Eye (tissue), 1 donor: Measurements from ENCODE around the gene COL12A1.

Experiments used
- DNase-seq: peaks from one replicate; pipeline ENCODE4 v3.0.0-alpha.2; 2015

COL12A1 gene

DNA sequence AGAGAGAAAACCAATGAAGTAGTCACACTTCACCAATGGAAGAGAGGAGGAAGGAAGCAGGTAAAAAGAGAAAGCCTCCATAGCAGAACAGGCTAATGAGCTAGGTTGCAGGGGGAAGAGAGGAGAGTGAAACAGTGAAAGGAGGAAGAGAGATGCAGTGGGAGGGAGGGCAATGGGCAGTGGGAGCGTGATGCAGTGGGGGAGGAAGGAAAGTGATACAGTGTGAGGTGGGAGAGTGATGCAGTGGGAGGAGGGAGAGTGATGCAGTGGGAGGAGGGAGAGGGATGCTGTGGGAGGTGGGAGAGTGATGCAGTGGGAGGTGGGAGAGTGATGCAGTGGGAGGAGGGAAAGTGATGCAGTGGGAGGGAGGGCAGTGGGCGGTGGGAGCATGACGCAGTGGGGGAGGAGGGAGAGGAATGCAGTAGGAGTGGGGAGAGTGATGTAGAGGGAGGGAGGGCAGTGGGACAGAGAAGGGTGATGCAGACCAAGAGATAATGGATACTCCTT lies 29.7 kb downstream of the COL12A1 start:
- DNase-seq, result no peak

DNA sequence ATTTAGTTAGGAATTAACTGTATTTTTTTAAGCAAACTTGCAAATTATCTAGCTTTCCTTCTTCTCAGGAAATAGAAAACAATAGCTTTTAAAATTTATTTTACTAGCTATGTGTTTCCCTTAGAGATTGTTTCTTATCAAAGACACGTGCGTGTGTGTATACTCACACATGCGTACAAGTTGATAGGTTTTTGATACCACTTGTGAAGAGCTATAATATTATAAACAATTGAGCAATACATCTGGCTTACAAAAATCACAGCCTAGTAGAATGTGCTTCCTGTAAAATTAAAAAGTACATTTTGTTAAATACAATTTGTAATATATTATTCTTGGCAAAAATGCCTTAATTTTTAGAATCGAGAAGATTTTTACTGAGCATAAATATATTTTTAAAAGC lies 33.9 kb downstream of the COL12A1 start:
- DNase-seq, result no peak

DNA sequence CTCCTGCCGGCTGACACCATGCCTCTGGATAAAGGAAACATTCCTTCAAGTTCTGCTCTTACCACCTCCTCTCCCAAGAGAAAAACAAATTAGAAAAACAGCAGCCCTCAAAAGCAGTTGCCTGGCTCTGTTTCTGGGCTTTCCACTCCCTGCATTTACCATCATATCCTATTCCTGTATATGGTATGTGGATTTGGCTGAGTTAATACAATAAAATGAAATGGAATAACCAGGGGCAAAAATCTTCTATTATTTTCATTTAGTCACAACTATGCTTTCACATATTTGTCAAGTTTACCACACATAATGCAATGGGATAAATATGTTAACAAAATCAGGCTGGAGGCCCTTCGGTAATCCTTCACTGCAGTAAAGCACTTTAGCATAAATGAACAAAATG lies 34.3 kb downstream of the COL12A1 start:
- peak; percentile 29 for DNase-seq

DNA sequence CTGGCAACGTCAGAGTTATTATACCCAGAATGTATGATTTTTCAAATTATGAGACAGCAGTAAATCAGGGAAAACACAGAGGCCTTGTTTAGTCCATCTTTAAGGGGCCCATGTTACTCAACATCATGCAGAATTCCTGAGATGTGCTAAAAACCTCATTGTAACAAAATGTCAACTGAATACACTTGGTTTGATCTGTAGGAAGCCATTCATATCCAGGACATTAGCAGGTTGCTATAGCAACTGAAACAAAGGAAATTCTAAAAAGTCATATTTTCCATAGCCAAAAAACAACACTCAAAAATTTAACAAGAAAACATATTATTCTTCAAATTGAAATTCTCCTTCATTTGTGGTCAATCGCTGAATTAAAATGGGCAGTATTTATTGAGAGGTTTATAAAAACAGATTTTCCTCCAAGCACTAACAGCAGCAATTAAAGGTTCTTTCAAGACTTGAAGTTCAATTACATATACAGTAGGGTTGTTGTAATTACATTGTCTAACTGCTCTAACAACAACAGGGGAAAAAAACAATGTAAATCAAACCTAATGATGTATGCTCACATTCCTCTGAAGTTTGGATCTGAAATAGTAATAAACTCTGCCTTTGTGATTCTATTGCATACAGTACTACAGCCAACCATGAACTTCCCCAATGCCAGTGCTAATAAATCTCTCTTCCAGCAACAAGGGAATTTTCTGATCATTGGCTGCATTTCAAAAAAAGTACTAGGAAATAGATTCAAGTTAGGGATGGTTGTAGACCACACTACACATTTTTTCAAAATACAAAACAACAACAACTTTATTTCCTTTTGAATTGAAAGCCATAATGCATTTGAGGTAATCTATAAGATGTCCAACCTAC lies 34.9 kb downstream of the COL12A1 start:
- DNase-seq, result peak; percentile 17

DNA sequence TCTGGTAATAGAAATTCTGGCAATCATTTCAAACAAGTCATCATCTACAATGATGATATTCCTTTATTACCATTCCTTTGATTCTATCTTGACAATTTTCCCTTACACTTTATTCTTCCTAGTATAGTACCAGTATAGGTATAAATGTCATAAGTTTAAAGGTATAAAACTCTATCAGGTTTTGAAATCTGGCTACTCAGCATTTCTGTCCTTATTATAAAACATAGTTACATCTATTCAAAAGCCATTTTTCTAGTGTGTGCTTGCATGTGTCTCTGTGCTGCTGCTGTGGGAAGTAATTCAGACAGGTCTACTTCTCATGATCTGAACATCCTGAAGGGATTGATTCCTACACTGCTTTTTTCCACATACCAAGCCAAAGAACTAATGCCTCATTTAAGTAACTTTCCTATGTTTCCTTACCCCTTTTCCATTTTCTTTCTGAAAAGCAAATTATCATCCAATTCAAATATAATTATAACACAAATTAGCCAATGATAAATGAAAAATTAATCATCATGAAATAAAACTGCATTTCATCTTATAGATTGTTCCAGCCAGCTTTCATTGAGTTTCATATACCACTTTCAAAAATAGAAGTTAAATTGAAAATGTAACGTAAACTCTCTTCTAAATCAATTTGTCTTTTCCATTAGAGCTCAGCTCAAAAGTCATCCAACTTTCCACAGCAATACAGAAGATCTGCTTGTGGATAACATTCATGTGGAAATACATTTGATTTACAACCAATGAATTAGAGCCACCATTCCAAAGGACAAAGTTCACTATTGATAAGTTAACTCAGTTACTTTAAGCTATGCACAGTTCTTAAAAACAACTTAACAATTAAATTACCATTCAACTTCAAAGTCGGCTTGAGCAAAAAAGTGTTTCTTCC lies 35.9 kb downstream of the COL12A1 start:
- no peak for DNase-seq

DNA sequence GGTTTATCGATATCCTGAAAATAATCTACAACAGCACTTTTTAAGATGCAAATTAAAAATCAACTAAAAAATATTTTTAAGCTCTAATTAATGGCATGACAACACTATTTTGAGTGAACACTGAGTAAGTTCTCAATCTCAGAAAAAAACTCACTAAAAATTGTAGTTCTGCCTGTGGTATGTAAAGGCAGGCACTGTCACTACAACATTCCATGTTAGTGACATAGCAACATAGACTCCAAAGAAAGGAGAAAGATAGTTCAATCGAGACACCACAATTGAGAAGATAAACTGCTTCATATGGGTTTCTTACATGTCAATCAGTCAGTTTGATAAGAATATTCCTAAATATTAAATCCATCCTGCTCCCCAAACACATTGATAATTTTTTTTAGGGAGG lies 38.0 kb downstream of the COL12A1 start:
- no peak for DNase-seq

DNA sequence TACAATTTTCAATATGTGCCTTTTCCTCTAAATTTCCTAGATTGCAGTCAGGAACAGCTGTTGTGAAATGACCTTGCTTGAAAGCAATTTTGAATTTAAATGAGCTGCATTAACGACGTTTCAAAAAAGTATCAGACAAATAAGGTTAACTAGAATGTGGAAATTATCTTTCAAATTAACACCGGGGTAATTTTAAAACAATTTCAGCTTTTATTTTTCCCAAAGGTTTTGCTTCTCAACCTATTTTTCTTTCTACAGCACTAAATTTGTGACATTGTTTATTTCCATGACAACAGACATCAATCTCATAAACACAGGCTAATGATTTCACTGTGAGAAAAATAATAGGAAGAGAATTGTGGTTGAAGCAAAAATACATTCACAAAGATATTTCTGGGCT lies 38.5 kb downstream of the COL12A1 start:
- peak; percentile 24 for DNase-seq

DNA sequence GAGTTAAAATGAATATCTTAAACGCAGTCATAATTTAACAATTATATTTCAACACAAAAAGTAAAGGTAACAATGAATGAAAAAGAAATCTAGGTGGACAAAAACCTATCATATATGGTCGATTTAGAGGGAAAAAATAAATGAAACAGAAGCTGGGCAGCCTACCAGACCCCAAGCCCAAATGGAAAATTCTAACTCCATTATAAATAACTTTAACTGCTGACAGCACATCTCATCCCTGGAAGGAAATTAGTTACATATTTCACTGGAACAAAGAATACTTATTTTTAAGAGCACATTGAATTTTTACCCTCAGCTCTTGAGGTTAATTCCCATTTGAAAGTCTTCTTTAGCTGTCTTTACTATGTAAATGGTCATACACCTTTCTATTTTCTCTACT lies 39.1 kb downstream of the COL12A1 start:
- DNase-seq, result no peak

DNA sequence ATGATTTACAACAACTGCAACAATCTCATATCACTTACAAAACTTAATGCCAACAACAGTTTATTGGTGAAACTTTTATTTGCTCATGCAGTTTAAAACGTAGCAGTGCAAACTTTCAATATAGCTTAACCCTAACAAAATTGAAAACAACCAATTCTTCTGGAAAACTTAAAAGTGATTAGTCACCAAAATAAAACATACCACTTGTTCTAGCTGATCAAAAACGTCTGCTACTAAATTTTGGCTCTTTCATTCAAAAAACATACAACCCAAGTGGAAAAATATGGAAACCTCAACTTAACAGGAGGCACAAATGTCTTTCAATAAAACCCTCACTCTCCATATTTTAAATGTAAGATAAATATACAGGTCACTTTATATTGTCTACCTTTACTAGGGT lies 39.6 kb downstream of the COL12A1 start:
- DNase-seq, result no peak

DNA sequence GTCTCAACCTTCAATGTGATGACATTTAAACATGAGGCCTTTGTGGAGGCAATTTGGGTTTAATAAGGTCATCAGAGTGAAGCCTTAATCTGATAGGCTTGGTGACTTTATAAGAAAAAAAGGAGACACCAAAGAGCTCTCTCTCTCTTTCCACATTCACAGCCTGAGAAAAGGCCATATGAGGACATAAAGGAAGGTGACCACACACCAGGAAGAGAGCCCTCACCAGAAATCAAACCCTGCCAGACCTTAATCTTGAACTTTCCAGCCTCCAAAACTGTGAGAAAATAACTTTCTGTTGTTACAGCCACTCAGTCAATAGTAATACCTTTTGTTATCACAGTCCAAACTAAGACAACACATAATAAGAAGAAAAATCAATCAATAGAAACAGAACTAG lies 47.7 kb downstream of the COL12A1 start:
- DNase-seq, result no peak

DNA sequence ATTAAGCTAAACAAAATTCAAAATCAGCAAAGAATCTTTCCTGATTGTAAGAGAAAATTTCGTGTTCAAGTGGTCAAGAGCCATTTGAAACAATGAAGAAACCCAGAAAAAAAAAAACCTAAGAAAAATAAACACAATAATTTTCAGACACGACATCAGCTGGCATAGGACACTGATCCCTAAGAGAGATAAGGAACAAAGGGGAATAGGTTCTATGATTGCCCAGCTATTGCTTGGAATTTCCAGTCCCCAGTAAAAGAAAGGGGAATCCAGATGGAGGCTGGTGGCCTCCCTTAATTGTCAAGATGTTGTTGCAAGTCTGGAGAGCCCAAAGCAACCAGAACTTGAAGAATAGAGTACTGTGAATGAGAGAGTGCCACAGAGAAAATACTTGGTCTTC lies 48.5 kb downstream of the COL12A1 start:
- no peak for DNase-seq

DNA sequence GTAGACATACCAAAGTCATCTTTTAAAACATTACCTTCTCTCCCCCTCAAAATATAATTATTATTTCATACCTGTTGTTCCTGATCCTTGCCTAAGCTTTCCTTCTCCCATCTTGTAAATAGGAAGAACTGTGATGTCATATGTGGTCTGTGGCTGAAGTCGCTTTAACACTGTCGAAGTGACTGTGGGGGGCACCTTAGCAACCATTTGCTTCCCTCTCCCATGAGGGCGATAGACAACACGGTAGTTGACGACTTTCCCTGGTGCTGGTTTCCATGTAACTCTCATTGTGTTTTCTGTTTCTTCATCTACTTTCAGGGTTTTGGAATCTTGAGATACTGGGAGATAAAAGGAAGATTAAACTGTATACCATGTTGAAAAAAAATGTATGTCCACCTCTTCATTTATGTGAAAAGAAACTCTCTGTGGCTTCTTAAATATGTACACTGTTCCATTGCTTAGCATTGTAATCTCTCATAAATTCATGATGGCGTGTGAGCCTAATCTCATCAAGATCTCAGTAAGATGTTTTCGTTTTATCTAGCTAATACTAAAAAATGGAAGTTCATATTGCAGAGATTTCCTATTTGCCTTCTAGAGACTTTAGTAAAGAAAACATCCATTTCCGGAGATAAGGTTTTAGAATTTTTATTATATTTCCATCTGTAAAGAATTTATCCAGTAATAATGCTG lies 49.5 kb downstream of the COL12A1 start:
- DNase-seq, result no peak

DNA sequence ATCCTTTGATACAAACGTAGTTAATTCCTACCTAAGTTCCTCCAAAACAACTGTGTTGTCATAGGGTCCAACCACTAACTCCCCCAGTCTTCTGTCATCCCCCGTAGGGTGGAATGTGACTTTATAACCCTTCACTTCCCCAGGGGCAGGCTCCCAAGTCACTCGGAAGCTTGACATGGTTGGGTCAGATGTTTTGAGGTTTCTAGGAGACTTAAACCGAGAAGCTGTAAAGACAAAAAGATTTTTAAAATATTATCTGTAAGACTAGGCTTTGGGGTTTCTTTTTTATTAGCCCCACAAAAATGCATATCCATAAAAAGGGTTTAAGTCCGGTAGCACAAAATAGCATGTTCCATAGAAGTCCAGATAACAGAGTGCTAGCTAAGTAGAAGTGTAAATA lies 50.2 kb downstream of the COL12A1 start:
- DNase-seq, result no peak

DNA sequence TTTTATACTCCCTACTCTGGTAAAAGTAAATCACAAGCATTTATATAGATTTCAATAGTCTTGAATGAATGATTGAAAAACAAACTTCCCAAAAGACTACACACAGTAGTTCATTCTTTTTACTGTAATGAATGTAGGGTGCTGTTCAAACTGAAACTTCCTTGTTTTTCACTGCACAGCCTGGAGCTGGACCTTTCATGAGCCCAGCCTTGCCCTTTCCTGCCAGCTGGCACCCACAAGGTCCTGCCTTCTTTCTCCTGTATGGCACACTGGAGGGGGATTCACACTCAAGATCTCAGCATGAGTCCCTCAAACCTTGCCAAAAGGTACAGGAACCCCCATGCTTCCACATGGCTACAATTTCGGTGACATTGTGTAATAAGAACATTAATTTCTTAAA lies 50.9 kb downstream of the COL12A1 start:
- DNase-seq, result no peak

DNA sequence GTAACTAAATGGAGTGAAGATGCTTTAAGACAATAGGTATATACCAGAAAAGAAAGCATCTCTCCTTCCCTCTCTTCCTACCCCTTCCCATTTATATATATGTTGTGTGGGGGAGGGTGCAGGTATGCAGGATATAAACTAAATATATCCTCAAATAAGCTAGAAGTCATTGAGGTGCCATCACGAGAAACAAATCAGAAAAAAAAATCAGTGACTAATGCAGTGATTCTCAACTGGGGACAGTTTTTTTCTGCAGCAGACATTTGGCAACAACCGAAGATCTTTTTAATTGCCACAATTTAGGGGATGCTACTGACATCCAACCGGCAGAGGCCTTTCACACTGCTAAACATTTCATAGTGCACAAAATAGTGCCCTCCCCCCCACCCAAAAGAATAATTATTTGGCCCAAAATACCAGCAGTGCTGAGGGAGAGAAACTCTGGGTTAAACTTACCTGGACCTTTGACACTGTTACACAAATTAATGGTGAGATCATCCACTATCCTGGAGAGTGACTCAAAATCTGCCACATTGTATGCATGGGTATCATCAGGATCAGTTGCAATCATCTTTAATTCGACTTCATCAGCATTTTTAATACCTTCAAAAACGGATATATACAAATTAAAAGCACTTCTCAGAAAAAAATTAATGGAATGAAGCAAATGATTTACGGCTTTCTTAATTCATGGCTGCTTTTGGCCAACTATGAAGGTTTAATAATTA lies 55.0 kb downstream of the COL12A1 start:
- DNase-seq, result no peak

DNA sequence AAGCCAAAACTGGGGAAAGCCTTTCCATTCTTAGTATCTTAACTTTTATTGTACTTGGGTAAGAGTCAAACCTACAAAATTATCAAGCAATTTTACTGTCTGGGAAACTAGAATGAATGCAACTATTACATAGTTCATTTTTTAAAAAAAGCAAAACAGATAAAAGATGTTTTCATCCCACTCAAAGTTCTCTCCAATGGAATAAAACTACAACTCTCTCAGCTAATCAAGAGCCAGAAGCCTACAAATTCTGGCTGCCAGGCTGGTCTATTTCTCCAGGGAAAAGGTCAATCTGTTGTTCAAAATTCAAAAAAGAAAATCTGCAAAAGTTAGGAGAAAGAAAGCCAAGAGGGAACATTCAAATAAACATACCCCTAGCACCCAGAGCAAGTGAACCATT lies 56.2 kb downstream of the COL12A1 start:
- no peak for DNase-seq

DNA sequence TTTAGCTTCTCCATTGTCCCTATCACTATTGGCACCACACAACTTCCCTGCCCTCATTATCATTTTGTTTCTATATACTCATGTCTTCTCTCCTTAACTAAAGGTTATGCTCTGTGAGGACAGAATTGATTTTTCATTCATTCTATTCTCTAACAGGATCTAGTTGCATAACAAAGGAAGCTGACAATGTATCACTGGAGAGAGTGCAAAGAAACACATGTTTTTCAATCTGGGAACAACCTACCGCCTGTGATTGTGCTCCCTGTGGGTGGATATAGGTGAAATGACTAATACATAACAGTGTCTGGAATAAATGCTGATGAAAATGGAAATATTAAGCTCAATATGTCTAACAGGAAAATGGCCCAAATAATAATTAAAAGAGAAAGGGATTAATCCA lies 56.6 kb downstream of the COL12A1 start:
- no peak for DNase-seq

DNA sequence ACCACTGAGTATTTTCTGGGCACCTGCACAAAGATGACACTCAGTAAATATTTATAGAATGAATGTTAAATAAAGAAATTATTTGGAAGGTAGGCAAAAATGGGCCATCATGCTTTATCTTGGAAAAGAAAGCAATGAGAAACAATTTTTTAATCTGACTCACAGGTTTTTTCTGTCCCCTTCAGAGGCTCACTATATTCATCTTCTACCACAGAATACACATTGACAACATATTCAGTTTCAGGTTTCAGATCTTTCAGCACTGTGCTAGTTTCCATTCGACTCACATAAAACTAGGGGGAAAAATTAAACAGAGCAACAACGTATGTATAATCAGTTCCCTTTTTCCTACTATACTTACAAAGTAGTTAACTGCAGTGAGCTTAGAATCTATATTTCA lies 58.3 kb downstream of the COL12A1 start:
- no peak for DNase-seq

DNA sequence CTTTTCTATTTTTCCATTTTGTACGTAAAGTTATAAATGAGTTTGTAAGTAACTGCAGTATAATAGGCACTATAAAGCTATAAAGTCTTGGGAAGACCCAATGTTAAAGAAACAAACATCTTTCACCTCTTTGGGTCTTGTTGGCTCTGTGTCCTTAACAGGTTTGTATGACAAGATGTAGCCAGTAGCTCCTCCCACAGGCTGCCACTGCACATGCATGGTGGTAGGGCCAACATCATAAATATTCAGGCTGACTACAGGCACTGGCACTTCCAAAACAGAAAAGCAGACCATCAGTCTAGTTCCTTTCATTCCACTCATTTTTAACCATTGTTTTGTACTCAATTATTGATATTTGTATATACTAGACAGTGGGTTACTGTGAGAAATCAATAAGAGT lies 59.9 kb downstream of the COL12A1 start:
- no peak for DNase-seq

DNA sequence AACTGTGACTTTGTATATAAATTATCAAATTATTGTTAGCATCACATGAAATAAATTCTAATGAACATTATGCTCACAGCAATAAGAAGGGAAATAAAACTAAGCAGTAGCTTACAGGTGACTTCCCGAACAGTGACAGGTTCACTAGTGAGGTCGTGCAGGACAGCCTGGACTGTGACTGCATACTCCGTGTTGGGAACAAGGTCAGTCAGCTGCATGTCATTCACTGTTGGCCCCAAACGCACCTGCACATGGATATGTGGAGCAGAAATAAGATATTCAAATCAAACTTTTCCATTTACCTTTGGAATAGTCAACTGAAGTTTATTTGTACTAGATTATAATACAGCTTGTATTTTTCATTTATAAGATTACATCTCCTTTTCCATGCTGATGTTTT lies 60.6 kb downstream of the COL12A1 start:
- no peak for DNase-seq

DNA sequence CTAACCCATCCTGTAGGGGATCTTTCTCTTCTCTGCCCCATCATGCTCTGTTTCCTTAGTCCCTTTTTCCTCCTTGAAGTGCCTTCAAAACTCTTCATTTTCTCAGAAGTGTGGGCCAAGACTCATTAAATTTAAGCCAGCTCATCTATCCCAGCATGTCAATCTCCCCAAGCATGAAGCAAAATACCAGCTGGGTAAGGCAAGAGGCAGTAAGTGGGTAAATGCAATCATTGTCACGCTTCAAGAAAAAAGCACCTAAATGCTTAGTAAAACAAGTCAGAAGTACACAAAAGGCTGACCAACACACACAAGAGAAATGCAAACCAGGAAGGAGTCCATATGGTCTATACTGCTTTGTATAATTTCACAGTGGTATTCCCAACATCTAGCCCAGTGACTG lies 61.5 kb downstream of the COL12A1 start:
- DNase-seq, result no peak

DNA sequence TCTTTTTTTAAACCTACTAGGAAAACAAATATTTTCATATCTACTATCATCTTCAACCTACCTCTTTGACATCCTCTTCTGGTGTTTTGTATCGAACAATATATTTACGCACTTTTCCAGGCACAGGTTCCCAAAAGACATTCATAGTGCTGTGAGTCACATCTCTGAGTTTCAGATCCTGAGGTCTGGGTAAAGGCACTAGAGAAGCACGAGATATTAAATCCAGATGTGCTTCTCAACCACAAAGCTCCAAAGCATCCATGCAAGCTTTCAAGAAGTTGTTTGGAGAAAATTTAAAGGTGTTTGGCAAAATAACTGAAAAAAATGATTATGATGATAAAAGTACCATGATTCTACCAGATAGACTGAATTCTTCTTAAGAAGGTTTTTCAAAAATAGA lies 62.7 kb downstream of the COL12A1 start:
- DNase-seq, result peak; percentile 28

DNA sequence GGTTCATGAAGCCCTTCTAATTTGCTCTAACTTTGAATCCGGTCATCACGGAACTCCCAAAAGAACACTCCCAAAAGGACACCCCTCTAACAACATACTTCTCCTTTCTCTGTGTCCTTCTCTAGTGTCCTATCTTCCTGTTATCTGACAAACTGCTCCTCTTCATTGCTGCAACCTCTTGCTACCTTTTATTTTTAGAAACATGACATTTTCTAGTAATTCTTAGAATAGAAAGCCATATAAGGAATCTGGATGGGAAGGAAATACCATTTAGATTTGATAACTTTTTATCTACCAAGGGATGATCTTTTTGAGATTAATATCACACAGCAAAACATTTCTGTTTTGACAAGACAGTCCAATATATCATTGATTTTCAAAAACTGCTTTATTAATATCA lies 63.1 kb downstream of the COL12A1 start:
- no peak for DNase-seq
